ENCODE measurements around the gene COL19A1.

COL19A1 gene

DNA sequence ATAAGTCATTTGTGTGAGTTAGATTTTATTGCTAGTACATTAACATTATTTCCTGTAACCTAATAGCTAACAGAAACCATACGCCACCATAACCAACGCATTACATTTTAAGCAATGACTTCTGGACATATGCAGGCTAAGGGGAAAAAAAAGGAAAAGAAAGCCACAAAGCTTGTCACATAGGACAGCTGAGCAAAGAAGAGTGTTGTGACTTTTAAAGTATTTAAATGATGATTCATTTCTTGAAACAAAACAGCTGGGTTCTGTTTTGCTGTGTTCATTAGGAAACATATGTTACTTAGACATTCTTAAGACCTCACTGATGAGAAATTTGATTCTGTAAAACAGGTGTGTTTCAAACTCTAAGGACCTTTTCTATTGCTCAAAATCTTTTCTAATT is 265.2 kb downstream of the COL19A1 start:
- DNase-seq: no peak

DNA sequence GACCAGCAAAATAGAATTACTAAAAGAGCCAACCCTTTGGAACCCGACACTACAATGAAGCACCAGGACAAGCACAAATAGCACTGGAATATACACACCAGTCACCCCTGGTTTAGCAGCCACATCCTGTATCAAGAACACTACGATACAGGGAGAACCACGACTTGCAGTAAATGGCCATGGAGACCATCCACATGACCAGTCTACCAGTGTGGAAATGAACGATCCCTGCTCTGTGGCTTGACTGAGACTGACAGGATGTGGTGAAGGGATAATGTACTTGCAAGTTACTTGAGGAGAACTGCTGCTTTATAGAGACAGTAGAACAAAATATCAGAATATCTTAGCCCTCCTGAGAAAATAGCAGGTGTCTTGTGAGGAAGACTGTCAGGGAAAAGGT is 266.9 kb downstream of the COL19A1 start:
- no peak for DNase-seq

DNA sequence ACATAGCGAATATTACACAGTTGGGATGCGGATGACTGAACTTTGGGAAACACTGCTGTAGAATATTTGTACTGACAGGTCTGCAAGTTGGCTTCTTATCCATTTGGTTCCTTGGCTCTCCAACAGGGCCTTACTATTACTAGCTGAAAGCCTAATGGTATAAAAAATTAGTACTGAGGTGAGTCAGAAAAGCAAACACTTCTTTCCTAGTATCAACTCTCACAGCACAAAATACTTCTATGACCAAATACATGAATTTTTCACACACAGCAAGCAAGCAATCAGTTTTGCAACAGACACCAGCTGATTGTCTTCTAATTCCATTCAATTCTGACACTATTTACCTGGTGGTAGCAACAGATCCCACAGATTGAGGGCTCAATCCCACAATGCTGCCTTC is 268.2 kb downstream of the COL19A1 start:
- no peak for DNase-seq

DNA sequence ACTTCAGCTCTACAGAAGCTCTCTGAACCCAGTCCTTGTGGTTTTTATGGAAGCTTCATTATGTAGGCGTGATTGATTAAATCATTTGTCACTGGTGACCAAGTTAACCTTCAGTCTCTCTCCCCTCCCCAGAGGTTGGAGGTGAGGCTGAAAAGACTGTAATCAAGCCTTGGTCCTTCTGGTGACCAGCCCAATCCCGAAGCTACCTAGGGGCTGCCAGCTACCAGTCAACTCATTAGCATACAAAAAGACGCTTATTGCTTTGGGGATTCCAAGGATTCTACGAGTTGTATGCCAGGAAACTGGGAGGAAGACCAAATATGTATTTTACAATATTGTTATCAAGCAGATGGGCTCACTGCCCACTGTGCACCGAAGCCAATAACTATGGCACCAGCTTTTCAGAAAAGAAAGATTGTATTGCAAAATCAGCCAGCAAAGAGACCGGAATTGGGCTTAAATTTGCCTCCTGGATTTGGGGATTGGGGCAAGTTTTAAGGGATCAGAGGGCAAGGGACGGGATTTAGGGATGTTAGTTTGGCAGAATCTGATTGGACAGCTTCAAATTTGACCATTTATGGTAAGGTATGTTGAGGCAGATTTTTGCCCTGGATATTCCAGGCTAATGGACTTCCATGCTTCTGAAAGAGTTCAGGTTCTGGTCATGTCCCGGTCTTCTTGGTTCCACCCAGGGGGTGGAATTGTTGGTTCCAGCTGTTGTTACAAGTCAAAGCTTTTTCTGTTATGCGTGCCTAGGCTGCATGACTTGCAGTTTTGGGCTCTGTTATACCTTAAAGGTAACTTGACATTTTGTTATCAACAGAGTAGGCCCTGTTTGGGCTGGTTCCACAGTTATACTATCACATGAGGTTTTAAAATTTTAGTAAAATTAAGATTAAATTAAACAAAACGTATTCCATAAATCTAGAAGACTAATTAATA is 269.1 kb downstream of the COL19A1 start:
- DNase-seq: no peak

DNA sequence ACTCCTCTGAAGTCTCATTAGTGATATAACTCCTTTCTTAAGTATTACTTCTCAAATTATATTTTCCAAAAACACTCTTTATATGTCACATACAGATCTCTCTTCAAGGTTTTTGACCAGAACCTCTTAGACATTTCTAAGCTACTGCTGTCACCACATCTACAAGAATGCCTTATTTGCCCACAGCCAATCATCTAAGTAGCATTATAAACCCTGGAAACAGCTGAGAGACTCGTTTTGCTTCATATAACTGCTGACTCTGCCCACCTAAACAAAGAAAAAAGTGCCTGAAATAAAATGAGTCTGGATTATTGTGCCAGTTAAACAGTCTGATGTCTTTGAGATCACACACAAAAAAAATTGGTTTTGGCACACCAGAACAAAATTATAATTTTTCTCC is 270.6 kb downstream of the COL19A1 start:
- DNase-seq: no peak

DNA sequence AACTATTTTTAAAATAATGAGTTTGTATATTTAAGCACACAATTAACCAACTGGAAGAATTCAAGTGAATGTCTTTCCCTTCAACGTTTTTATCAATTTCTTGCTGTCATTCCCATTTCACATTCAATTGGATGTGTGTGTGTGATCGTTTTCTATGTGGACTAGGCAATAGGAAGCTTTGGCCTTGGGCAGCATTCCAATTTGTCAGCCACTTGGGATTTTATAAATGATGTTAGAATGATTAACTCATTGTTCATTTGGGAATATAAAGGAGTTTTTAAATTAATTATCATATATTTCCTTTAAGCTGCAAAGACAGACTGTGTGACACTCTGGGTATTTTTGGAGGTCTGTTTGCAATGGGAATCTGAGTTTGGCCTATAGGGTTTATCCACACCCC is 274.1 kb downstream of the COL19A1 start:
- DNase-seq: no peak

DNA sequence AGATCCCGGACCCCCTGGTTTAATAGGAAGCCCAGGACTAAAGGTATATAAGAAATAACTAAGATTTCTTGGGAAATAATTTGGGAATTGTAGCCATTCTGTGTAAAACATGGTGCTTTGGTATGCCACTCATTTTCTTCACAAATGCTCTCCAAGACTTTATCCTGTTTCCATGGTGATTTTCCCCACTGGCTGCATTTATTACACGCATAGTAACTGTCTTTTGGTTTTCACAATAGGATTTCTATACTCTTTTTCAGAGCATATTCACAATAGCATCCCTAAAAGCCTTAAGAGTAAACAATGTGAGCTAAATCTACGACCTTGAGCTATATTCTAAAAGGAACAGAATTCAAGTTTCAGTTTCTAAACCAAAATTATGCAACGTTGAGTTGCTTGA is 275.7 kb downstream of the COL19A1 start:
- no peak for DNase-seq

DNA sequence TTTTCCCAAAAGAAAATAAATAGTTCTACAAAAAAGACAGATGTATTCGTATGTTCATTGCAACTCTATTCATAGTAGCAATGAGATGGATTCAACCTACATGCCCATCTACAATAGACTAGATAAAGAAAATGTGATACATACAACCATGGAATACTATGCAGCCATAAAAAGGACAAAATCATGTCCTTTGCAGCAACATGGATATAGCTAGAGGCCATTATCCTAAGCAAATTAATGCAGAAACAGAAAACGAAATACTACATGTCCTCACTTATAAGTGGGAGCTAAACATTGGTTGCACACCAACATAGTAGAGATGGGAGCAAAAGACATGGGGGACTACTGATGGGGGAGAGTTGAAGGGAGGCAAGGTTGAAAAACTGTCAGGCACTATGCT is 278.8 kb downstream of the COL19A1 start:
- no peak for DNase-seq

DNA sequence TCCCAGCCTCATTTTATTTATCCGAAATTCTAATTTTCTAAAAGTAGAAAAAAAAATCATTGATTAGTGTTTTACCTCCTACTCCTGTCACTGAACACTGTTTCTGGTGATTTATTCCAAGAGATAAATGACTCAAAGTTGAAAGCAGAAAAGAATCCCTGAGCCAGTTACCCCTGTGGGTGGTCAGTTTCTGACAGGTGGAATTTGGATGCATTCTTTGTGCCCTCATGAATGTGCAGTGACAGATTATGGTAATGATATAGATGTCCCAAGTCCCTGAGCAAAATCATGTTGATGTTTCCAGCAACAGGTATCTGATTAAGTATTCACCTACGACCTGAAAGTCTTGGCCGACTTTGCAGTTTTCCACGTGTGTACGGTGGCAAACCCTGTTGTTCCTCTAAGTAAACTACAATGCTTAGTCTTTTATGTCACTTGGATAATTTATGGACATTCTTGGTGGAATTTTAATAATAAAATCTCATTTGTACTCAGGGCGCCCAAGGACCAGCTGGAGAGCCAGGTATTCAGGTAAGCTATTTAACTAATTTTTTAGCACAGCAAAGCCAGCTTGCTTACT is 282.9 kb downstream of the COL19A1 start:
- no peak for DNase-seq

DNA sequence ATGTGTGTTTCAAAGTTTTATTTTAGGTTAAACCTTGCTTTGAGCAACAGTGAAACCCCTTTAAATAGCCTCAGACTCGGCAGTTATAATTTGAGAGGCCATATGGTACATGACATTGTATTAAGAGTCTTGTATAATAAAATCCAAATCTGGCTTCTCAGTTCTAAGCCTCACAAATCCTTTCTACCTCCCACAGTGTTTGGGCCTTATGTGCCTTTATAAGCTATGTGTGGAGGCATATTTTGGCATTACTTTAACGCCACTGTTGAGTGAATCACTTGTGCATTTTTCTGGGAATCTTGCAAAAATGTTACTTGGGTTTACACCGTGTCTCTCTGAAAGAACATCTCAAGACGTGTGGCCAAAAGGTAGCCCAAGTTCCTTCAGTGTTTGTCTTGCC is 284.2 kb downstream of the COL19A1 start:
- DNase-seq: no peak

DNA sequence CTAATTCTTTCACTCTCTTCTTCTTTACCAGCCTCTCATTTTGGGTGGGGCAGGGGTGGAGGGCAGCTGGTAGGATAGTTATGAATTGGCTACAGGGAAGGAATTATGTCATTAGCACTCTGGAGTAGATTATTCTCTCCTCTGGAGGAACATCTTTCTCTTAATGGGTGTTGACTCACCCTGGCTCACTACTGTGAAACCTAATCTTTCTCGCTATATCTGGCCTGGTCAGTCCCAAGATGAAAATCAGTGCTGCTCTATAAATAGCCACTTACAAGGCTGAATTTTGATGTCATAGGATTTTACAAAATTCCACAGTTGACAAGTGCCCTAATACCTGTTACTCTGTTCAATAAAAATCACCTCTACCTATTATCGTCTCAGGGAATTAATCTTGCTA is 285.3 kb downstream of the COL19A1 start:
- no peak for DNase-seq

DNA sequence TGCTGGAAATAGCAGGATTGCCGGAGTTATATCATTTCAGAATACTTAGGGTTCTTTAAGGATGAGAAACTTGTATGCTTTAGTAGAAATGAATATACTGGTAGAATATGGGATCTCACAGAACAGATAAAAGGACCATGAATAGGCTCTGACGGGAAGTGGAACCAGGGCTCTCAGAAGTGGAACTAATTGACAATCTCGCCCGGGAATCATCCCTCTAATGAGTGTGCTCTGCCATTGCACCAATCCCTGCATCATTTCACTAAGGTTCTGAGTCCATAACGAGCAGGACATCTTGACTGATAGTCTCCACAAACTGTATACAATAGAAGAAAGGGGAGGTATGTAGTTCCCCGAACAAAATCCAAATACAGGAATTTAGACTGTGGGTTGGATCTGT is 286.4 kb downstream of the COL19A1 start:
- DNase-seq: no peak

DNA sequence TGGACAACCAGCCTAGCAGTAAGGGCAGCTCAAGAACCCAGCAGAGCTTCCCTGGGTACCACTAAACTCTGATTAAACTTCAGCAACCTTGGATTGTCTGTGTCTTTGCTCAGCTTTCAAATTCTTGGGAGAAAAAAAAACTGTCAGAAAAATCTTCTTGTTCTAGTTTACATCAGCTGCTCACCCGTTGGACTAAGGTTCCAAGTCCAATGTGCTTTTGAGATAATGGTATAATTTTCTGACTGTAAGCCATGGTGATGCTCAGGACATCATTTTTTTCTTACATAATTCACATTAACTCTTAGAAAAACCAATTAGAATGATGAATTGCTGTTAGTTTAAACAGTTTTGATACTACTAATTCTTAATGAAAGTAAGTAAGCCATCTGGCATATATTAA is 290.7 kb downstream of the COL19A1 start:
- no peak for DNase-seq

DNA sequence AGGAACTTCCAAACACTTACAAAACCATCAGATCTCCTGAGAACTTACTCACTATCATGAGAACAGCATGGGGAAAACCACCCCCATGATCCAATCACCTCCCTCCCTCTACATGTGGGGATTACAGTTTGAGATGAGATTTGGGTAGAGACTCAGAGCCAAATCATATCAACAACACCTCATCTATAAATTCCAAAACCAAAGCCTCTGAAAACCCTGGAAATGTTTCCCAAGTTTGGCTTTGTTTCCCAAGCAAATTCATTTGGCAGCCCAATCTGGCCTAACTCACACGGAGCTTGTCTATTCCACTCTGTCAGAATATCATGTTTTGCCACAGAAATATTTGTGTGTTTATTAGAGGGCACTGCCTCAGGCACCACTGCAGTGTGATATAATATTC is 293.9 kb downstream of the COL19A1 start:
- no peak for DNase-seq

DNA sequence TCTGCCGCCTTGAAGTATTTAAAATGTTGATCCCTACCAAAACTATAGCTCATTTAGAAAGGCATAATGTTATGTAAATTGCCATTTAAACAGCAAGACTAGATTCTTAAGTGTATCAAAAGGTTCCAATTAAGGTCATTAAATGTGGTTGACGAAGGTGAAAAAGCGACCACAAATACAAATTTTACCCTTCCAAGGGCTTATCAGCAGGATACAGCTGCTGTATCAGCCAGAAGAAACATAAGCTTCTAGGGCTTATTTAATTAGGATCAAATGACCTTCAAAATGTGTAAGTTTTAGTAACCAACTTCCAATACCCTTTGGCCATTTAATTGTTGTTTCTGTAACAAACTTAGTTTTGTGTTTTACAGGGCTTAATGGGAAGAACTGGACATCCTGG is 296.6 kb downstream of the COL19A1 start:
- no peak for DNase-seq

DNA sequence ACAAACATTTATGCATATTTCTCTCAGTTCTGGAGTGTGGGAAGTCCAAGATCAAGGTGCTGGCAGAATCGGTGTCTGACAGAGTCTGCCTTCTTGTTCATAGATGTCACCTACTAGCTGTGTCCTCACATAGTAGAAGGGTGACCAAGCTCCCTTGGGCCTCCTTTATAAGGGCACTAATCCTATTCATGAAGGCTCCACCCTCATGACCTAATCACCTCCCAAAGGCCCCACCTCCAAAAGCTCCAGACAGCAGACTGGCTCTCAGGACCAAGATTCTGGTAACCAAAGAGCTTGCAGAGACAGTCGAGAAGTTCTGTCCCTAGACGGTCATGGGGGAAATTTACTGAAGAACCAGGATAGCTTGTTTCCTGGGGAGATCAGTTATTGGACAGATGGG is 297.4 kb downstream of the COL19A1 start:
- DNase-seq: no peak

DNA sequence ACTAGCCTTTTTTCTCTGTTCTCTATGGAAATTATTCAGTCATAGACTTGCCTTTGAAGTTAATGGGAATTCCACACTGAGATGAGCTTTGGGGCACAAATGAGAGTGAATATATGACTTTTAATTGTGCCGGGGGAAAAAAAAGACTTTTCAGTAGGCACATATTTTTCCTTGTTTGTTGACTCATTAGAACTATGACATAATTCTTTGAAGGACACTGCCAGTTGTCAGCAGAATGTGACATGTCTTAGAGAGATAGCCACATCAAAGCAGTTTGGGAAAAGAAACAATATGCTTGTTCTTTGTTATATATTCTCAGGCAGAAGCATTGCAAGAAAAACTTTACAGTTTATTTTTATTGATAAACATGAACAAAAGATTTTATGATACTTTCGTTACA is 298.2 kb downstream of the COL19A1 start:
- DNase-seq: no peak

DNA sequence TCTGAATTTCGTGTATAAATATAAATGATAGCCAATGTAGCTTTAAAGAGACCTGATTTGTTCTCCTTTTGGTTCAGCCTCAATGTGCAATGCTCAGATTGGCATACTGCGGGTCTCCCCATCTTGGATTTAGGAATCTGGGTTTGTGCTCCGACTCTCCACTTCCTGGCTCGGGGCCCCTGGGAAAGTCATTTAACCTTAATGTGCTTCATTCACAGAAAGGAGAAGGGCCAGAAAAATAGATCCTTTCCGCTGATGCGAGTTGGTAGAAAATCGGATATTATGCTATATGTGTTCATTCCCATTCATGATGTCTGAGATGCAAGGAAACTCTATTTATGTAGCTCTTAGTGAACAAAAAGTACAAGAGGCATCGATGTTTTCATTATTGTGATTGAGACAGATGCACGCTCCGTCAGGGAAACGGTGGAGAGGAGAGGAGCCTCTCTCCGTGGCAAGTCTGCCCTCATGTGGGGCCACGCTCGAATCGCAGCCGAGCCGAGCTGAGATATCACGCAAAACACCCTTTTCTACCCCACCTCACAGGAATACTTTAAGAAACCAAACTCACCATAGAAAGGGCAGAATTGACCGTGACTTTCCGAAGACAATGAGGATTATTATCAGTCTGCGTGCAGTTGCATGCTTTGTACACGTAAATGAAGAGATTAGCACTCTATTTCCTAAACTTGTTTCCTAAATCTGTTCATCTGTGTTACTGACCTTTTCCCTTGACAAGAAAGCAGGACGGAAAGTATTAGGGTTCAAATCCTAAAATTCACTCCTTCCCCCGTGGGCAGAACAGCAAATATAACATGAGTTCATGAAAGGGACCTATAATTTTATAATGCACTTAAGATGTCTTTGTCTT is 300.0 kb downstream of the COL19A1 start:
- DNase-seq: no peak

DNA sequence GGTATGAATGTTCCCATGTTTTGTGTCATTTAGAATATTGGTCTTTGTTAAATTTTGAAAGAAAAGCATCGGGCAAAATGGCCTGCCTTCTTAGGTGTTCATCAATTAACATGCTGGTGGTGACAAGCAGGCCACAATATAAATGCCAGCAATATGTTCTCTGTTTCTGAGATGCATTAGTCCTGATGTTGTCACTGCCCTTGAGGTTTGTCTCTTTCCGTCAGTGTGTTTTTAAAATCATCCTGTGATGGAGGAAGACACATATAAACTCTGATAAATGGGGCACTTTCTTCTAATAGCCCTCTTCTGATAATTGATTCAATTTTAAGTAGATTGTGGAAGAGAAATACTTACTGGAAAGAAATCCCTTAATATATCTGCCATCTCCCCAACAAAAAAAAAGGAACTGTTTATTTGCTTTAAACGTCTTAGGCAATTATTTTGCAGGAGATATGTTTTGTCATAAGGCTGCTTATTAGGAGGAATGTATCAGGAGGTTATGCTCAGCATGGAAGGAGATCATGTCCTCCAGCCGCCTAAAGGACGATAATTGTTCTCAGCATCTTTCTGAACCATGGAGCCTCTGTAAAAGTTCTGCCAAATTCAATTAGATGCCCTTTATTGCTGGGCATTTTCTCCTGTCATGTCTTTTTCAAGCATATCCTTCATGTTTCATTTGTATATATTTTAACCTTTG is 302.5 kb downstream of the COL19A1 start:
- no peak for DNase-seq

DNA sequence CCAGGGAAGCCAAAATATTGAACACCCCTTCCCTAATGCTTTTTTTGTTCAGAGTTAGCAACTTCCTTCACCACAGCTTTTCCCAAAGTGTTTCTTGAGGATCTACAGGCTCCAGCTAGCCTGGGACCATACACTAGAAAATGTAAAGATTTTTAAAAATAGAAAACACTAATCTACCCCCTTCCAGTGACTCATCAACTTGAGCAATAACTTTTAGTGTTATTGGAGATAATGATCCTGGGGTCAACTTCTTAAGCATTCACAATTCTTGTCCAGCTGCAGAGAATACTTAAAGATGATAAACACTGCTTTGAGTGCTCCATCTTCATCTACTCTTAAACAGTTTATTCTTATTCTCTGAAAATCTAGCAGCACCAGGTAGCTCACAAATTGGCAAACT is 304.9 kb downstream of the COL19A1 start:
- no peak for DNase-seq

DNA sequence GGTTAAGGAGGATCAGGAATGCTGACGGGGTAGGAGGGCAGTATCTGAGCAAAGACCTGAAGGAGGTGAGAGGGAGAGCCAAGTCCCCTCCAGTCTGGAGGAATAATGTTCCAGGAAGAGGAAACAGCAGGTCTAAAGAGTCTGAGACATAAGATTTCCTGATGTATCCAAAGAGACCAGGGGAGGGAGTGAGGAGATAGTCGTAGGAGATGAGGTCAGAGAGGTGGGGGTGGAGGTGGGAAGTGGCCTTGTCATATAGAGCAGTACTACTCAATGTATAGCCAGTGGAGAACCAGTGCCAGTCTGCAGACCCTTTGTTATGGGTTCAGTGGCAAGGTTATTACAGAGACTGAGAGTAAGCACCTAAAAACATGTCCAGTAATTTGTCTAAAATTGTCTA is 305.9 kb downstream of the COL19A1 start:
- no peak for DNase-seq

DNA sequence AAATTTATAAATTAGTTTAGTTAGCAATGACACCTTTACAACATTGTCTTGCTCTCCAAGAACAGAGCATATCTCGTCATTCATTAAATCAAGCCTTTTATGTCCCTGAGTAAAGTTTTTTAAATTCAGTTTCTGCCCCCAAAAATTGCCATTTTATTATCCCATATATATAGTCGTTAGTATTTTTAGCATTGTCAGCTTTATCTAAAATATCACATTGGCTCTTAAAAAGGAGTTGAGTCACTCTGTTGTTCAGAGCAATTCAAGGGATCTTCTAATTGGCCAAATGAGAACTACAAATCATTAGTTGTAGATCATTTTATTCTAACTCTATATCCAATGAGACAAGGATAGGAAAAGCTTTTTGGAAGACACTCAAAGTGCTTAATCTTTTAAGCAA is 309.4 kb downstream of the COL19A1 start:
- no peak for DNase-seq

Data from activated CD4-positive, alpha-beta T cell treated with anti-CD3 and anti-CD28 coated beads for 1 hour (primary cell).